Glomerular endothelial cell (primary cell): Measurements from ENCODE around the gene DNAH2. TPM values are rescaled to one million over a fixed set of nuclear protein-coding genes. Genes with fewer than 3 reads are reported as not detected.

Source experiments
- DNase-seq: peaks from one replicate; pipeline ENCODE4 v3.0.0-alpha.2; 2011; ENCODE audit warnings: low read depth, low spot score; ENCODE audit errors: extremely low read depth
- total RNA-seq: library from RNA; depleted of rRNA; stranded (reverse); fragments of >200 nt; gene quantifications from 2 replicates; pipeline ENCODE4 v1.2.3, GENCODE V29; 2015

Gene DNAH2
- total RNA-seq, 1 donor from 2014 or later: not detected

GRCh38 chr17:7836596-7837407 lies 119.3 kb downstream of the DNAH2 start:
- DNase-seq: no peak

GRCh38 chr17:7837408-7838088 lies 120.0 kb downstream of the DNAH2 start:
- DNase-seq: no peak

- no peak for DNase-seq
Observed at GRCh38 chr17:7838090-7839075, 120.8 kb downstream of the DNAH2 start.

- no peak for DNase-seq
Observed at GRCh38 chr17:7839190-7839875, 121.8 kb downstream of the DNAH2 start.

- DNase-seq: no peak
Observed at GRCh38 chr17:7839876-7840261, 122.3 kb downstream of the DNAH2 start.

GRCh38 chr17:7840441-7840840 lies 122.9 kb downstream of the DNAH2 start:
- no peak for DNase-seq

GRCh38 chr17:7840875-7841274 lies 123.3 kb downstream of the DNAH2 start:
- no peak for DNase-seq

GRCh38 chr17:7841396-7841914 lies 123.9 kb downstream of the DNAH2 start:
- no peak for DNase-seq

GRCh38 chr17:7841915-7842379 lies 124.4 kb downstream of the DNAH2 start:
- no peak for DNase-seq

- DNase-seq: no peak
Observed at GRCh38 chr17:7842380-7843256, 125.1 kb downstream of the DNAH2 start.

- DNase-seq: no peak
Observed at GRCh38 chr17:7843257-7843535, 125.7 kb downstream of the DNAH2 start.

- no peak for DNase-seq
Observed at GRCh38 chr17:7843536-7844291, 126.2 kb downstream of the DNAH2 start.

- no peak for DNase-seq
Observed at GRCh38 chr17:7844292-7845154, 127.0 kb downstream of the DNAH2 start.

- DNase-seq: no peak
Observed at GRCh38 chr17:7845359-7846062, 128.0 kb downstream of the DNAH2 start.

- DNase-seq: no peak
Observed at GRCh38 chr17:7846063-7846735, 128.7 kb downstream of the DNAH2 start.
